Measurements from ENCODE around the gene GNAQ.

DNA sequence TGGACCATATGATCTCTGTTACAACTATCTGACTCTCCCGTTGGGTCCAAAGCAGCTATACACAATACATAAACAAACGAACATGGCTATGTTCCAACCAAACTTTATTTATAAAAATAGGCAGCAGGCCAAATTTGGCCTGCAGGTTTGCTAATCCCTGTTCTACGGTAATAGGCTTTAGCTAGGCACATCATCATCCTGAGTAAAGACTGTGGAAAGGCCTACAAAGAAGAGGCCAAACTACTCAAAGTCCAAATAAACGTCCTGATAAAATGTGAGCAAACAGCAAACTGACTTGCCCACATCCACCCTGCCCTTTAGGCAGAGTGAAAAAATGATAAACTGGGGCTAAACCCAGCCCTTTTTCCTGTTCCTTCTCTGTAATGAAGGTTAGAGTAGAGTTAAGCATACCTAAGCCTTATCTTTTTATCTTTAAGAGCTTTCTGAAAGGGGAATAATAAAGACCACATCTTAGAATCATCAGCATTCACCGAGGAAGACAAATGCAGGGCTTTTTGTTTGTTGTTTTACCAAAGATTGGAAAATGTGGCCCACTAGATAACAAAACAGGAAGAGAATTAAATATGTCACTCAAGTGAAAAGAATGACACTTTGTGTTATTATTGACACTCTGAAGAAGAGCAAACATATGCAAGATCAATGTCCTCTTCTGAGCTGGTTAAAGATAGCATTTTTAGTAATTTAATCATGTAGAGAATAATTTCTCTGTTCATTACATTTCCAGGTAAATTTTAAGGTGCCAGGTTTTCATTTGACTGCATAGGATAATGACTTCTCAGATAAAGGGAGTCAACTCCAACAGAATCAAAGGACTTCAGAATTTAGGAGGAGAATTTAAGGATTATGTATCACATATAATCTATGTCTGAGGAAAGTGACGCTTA, 223.5 kb downstream of the GNAQ start:
- TF ChIP-seq POLR2A (IDR thresholded peaks at IDR 0.05) = no peak
- TF ChIP-seq, protein P1, sequence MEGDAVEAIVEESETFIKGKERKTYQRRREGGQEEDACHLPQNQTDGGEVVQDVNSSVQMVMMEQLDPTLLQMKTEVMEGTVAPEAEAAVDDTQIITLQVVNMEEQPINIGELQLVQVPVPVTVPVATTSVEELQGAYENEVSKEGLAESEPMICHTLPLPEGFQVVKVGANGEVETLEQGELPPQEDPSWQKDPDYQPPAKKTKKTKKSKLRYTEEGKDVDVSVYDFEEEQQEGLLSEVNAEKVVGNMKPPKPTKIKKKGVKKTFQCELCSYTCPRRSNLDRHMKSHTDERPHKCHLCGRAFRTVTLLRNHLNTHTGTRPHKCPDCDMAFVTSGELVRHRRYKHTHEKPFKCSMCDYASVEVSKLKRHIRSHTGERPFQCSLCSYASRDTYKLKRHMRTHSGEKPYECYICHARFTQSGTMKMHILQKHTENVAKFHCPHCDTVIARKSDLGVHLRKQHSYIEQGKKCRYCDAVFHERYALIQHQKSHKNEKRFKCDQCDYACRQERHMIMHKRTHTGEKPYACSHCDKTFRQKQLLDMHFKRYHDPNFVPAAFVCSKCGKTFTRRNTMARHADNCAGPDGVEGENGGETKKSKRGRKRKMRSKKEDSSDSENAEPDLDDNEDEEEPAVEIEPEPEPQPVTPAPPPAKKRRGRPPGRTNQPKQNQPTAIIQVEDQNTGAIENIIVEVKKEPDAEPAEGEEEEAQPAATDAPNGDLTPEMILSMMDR (IDR thresholded peaks at IDR 0.05) = no peak
